ENCODE results near the gene KLHL29.

GRCh38 chr2:23453836-23454460, 69.0 kb downstream of the KLHL29 start:
- no peak for TF ChIP-seq REST (IDR thresholded peaks at IDR 0.05; ENCODE audit: insufficient read depth in 1 of 2, low read depth in 2 of 2, low read length in 2 of 2)
- TF ChIP-seq TAF1 (IDR thresholded peaks at IDR 0.05; ENCODE audit: borderline replicate concordance, insufficient read depth, low read length), result no peak
- no peak for TF ChIP-seq POLR2AphosphoS5 (IDR thresholded peaks at IDR 0.05; ENCODE audit: low read depth, low read length)
- TF ChIP-seq SIN3A (IDR thresholded peaks at IDR 0.05; ENCODE audit: borderline replicate concordance, insufficient read depth, low read length), result no peak
- no peak for TF ChIP-seq FOXP2 (optimal IDR thresholded peaks at IDR 0.05; ENCODE audit: borderline replicate concordance, extremely low read depth, extremely low read length, insufficient read depth)
